GM18511 (cell line): ENCODE results near the gene CALHM2.
"Not testable (repeated sequence)": the region's sequence is repeated elsewhere in the genome, so short reads cannot be mapped to it uniquely, and the experiment has no call there.

Experiments used
- ATAC-seq: cut with Tn5 transposase; IDR thresholded peaks from one replicate; pipeline ENCODE4 v1.9.1; 2021; ENCODE audit warnings: mild to moderate bottlenecking, moderate library complexity; ENCODE audit not compliant: unreplicated experiment

The CALHM2 gene

GRCh38 chr10:103419101-103419500 lies 33.1 kb downstream of the CALHM2 start:
- no peak for ATAC-seq

DNA sequence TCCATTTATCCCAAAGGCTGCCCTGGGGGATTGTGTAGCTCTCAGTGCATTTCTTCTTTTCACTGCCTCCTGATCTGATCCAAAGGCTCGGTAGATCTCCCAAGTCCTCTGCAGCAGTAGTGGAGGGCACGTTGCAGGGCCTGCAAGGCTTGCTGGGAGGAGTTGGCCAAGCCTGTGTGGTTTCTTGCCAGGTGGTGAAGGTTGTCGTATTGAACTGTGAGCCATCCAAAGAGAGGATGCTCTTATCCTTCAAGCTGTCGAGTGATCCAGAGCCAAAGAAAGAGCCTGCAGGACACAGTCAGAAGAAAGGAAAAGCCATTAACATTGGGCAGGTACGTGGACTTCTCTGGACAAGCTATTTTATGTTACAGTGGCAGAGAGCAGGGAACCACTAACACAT lies 34.6 kb downstream of the CALHM2 start:
- ATAC-seq, result no peak

DNA sequence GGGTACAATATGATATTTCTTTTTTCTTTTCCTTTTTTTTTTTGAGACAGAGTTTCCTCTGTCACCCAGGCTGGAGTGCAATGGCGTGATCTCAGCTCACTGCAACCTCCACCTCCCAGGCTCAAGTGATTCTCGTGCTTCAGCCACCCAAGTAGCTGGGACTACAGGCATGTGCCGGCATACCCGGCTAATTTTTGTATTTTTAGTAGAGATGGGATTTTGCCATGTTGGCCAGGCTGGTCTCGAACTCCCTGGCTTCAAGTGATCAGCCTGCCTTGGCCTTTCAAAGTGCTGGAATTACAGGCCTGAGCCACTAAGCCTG lies 35.1 kb downstream of the CALHM2 start:
- not testable (repeated sequence) for ATAC-seq

DNA sequence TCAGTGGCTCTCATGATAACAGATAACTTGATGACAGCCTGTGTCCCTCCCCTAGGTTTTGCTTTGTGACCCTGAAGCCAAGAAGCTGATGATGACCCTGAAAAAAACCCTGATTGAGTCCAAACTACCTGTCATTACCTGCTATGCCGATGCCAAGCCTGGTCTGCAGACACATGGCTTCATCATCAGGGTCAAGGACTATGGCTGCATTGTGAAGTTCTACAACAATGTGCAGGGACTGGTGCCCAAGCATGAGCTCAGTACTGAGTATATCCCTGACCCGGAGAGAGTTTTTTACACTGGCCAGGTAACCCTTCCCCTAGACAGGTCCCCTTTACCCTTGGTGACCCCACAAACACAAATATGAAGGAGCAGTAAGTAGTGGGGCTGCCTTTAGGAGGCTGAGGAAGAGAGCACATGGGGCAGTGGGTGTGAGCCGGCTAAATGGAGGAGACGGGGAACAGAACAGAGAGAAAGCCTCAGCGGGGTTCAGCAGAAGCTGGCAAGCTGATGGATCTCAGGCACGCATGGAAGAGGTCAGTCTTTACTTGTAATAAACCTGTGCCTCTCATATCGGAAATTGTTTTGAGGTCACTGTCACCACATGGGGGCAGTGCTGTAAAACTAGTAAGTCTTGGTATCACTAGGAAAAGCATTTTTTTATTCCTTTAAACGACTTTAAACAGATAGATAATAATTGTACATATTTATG lies 35.6 kb downstream of the CALHM2 start:
- ATAC-seq, result no peak

- ATAC-seq, result no peak
Observed at GRCh38 chr10:103415581-103415980, 36.6 kb downstream of the CALHM2 start.

GRCh38 chr10:103413564-103413963 lies 38.6 kb downstream of the CALHM2 start:
- ATAC-seq, result no peak

DNA sequence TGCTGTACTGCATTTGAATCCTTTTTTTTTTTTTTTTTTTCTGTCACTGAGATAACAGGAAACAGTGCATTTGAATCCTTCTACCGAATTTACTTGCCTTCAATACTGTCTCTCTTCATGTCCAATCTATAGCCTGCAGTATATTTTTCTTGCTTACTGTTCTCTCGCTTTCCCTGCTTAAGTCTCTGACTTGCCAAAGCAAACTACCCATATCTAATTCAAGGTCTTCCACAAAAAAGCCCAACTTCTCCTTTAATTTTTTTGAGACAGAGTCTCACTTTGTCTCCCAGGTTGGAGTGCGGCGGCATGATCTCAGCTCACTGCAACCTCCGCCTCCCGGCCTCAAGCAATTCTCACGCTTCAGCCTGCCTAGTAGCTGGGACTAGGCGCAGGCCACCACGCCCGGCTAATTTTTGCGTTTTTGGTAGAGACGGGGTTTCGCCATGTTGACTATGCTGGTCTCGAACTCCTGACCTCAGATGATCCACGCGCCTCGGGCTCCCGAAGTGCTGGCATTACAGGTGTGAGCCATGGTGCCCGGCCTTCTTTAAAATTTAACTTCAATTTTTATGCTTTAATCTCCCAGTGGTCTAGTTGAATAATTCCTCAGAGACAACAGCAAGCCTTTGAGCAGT lies 54.9 kb downstream of the CALHM2 start:
- ATAC-seq, result no peak

DNA sequence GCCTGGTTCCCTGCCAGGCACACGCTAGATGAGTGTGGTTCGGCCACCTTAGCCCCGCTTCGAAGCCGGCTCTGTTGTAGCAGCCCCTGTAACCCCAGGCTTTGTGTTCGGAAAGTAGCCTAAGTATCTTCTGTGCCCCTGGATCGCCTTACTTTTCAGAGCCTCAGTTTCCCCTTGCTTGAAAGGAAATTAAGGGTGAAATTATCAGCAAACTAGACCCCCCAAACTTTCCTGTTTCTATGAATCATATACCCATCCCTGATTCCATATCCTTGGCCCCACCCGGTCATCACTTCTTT lies 55.4 kb downstream of the CALHM2 start:
- no peak for ATAC-seq
